ENCODE results near the gene ATG4B. TPM values are rescaled to one million over a fixed set of nuclear protein-coding genes. Genes with fewer than 3 reads are reported as not detected.

ATG4B gene
- total and polyA plus RNA-seq, 2 of the 8 experiments (the other 6 are each of a cell fraction or from before 2014, with no cell fraction given): 103 to 155 TPM

DNA sequence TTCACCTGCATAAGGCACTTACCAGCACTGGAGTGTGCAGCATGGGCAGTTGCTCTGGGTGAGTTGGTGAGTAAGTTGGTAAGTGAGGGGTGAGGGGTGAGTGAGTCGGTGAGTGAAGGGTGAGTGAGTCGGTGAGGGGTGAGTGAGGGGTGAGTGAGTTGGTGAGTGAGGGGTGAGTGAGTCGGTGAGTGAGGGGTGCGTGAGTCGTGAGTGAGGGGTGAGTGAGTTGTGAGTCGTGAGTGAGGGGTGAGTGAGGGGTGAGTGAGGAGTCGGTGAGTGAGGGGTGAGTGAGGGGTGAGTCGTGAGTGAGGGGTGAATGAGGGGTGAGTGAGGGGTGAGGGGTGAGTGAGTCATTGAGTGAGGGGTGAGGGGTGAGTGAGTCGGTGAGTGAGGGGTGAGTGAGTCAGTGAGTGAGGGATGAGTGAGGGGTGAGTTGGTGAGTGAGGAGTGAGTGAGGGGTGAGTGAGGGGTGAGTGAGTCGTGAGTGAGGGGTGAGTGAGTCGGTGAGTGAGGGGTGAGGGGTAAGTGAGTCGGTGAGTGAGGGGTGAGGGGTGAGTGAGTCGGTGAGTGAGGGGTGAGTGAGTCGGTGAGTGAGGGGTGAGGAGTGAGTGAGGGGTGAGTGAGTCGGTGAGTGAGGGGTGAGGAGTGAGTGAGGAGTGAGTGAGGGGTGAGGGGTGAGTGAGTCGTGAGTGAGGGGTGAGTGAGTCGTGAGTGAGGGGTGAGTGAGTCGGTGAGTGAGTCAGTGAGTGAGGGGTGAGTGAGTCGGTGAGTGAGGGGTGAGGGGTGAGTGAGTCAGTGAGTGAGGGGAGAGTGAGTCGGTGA is 17.7 kb upstream of the ATG4B start:
- 93 to 99% methylated on average over 9 to 11 of the region's 20 CpGs for WGBS, 2 experiments (ENCODE audit: extremely low coverage in 1 of 2, insufficient coverage in 1 of 2, insufficient read length in 1 of 2, insufficient replicate concordance in 2 of 2, low coverage in 1 of 2, low lambda C conversion rate in 2 of 2, missing lambda C conversion rate in 1 of 2)
- Histone ChIP-seq H3K4me3 (ENCODE audit: extremely low read depth in 1 of 4, insufficient read depth in 2 of 4, low read depth in 3 of 4, low read length in 4 of 4) (no peak overlapping the region), H2AK5ac (ENCODE audit: low read depth, low read length) (no peak overlapping the region; the same call in 1 of the 2 replicates), H2AFZ (ENCODE audit: low read length) (no peak overlapping the region), H3K79me2 (ENCODE audit: control insufficient read depth in 1 of 2, insufficient read depth in 2 of 2, low read length in 2 of 2) (peaks cover 2 to 30% of the 10 kb centered on the region in 2 experiments; a peak in 3 of 4 replicates), H3K23me2 (ENCODE audit: low read depth, low read length) (peaks cover 4% of the 10 kb centered on the region; the same call in 1 of the 2 replicates), H2BK20ac (ENCODE audit: low read length) (no peak overlapping the region), H3K36me3 (ENCODE audit: control insufficient read depth in 2 of 4, insufficient read depth in 4 of 4, low read length in 3 of 4) (no peaks in the 10 kb centered on the region), H3K9ac (replicated peaks in 1 of 4; ENCODE audit: extremely low read depth in 1 of 4, low read depth in 3 of 4, low read length in 3 of 4) (no peak overlapping the region), H3K4me2 (ENCODE audit: insufficient read depth in 1 of 2, low read depth in 2 of 2, low read length in 2 of 2) (no peak overlapping the region), H3K56ac (replicated peaks; ENCODE audit: insufficient read length, low read depth, low read length) (no peak overlapping the region), H3K14ac (ENCODE audit: insufficient read length) (no peak overlapping the region), H3K23ac (ENCODE audit: insufficient read length) (no peak overlapping the region), H4K8ac (ENCODE audit: extremely low read depth, insufficient read depth, low read length) (no peak overlapping the region), H3K9me3 (ENCODE audit: insufficient read depth in 2 of 2, low read depth in 1 of 2, low read length in 1 of 2) (no peaks in the 10 kb centered on the region), H3K27ac (ENCODE audit: low read depth, low read length) (no peak overlapping the region), H4K20me1 (replicated peaks in 1 of 2; ENCODE audit: control insufficient read depth in 1 of 2, insufficient read depth in 2 of 2, low read length in 2 of 2) (peaks cover 2 to 6% of the 10 kb centered on the region in 2 experiments), H2BK15ac (ENCODE audit: low read length) (no peak overlapping the region), H4K91ac (replicated peaks; ENCODE audit: insufficient read length, low read length) (no peak overlapping the region), H3K4me1 (replicated peaks in 1 of 4; ENCODE audit: control insufficient read depth in 3 of 4, insufficient read depth in 4 of 4, low read length in 3 of 4) (peaks cover 0 to 6% (median 2%) of the 10 kb centered on the region in 4 experiments; a peak in 5 of 7 replicates), H4K5ac (ENCODE audit: insufficient read length, low read depth, low read length) (no peak overlapping the region), H3K79me1 (ENCODE audit: low read depth, low read length) (peaks cover 14% of the 10 kb centered on the region), H3K4ac (replicated peaks; ENCODE audit: insufficient read length, low read depth, low read length) (no peak overlapping the region), H3K18ac (ENCODE audit: extremely low read depth, low read length) (no peak overlapping the region), H2BK120ac (replicated peaks; ENCODE audit: low read depth, low read length) (no peak overlapping the region), H3K27me3 (replicated peaks in 1 of 4; ENCODE audit: control insufficient read depth in 3 of 4, extremely low read depth in 1 of 4, insufficient read depth in 3 of 4, low read length in 3 of 4) (no peaks in the 10 kb centered on the region), H2BK5ac (ENCODE audit: low read depth, low read length) (no peak overlapping the region; the same call in 1 of the 2 replicates), H2BK12ac (ENCODE audit: low read depth, low read length) (no peak overlapping the region)
- POLR2A ChIA-PET (ENCODE audit: partially characterized antibody): interaction anchor here (1.0 kb wide), 1 partner anchor 18 kb away, joined by 3 read pairs; the partner anchor contains the start of gene ATG4B
- no peak for FAIRE-seq
- no peak for DNase-seq (ENCODE audit: low read depth in 1 of 2, low spot score in 2 of 2)
- TF ChIP-seq ASH2L (IDR thresholded peaks at IDR 0.05; ENCODE audit: low read length): peak; percentile 100
- TF ChIP-seq RNF2 (IDR thresholded peaks at IDR 0.05; ENCODE audit: borderline replicate concordance, low read depth, low read length, missing control alignments, poor library complexity, severe bottlenecking): no peak
- no peak for TF ChIP-seq POLR2A (IDR thresholded peaks at IDR 0.05; ENCODE audit: control extremely low read depth in 1 of 2, low read depth in 2 of 2, low read length in 2 of 2)
- no peak for TF ChIP-seq RAD21 (IDR thresholded peaks at IDR 0.05 in 1 of 2, conservative IDR thresholded peaks at IDR 0.05 in 1 of 2; ENCODE audit: low read depth in 2 of 2, low read length in 2 of 2)
- TF ChIP-seq, protein P1, sequence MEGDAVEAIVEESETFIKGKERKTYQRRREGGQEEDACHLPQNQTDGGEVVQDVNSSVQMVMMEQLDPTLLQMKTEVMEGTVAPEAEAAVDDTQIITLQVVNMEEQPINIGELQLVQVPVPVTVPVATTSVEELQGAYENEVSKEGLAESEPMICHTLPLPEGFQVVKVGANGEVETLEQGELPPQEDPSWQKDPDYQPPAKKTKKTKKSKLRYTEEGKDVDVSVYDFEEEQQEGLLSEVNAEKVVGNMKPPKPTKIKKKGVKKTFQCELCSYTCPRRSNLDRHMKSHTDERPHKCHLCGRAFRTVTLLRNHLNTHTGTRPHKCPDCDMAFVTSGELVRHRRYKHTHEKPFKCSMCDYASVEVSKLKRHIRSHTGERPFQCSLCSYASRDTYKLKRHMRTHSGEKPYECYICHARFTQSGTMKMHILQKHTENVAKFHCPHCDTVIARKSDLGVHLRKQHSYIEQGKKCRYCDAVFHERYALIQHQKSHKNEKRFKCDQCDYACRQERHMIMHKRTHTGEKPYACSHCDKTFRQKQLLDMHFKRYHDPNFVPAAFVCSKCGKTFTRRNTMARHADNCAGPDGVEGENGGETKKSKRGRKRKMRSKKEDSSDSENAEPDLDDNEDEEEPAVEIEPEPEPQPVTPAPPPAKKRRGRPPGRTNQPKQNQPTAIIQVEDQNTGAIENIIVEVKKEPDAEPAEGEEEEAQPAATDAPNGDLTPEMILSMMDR (IDR thresholded peaks at IDR 0.05; ENCODE audit: control extremely low read depth in 1 of 3, insufficient read depth in 1 of 3, low read depth in 1 of 3, low read length in 3 of 3): no peak
- CTCF ChIA-PET (ENCODE audit: partially characterized antibody): no interaction called here

Measured in H1 (cell line).